Measurements from ENCODE around the gene E2F6. TPM values are rescaled to one million over a fixed set of nuclear protein-coding genes. Genes with fewer than 3 reads are reported as not detected.
A peak's percentile ranks its signal among the peaks of the same experiment; 100 is the strongest.

E2F6 gene
- total and polyA plus RNA-seq, 2 of the 13 experiments (the other 11 are each of a cell fraction or from before 2014, with no cell fraction given), result 27.3 to 36.0 TPM

DNA sequence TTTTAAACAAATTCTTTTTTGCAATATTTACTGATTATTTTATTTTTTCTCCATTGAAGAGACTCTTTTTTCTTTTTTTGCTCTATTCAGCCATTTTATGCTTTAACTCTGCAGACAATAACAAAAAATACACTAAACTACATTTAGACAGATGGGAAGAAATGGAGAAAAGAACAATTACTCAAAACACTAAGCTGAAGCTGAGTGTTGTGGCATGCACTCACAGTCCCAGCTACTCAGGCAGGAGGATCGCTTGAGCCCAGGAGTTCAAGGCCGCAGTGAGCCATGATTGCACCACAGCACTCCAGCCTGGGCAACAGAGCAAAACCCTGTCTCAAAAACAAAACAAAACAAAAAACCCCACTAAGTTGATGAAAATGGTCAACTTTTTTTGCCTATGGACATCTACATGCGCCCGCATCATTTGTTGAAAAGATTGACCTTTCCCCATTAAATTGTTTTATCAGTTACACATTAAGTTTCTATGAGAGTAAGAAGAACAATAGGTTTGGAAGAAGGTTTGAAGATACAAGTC, 43.0 kb downstream of the E2F6 start (continued):
- TF ChIP-seq ZNF460 (CRISPR knock-in tag; IDR thresholded peaks at IDR 0.05; ENCODE audit: borderline replicate concordance) (no peak), FOXK2 (IDR thresholded peaks at IDR 0.05) (no peak), RAD51 (IDR thresholded peaks at IDR 0.05; ENCODE audit: borderline replicate concordance) (no peak), ZNF7 (CRISPR knock-in tag; IDR thresholded peaks at IDR 0.05) (no peak), MED13 (CRISPR knock-in tag; IDR thresholded peaks at IDR 0.05) (no peak), MYC (CRISPR knock-in tag; IDR thresholded peaks at IDR 0.05; ENCODE audit: borderline replicate concordance) (no peak; the same call in 1 of the 2 replicates), FOXK1 (CRISPR knock-in tag; IDR thresholded peaks at IDR 0.05; ENCODE audit: borderline replicate concordance, low read depth) (0 out of 2 replicates have a peak, but pooled peaks have one; percentile 49), IKZF4 (CRISPR knock-in tag; IDR thresholded peaks at IDR 0.05; ENCODE audit: borderline replicate concordance, low read depth, not compliant biosample characterization) (no peak), KDM5A (IDR thresholded peaks at IDR 0.05; ENCODE audit: borderline replicate concordance, low read length) (no peak; the same call in 1 of the 2 replicates), KDM3A (CRISPR knock-in tag; IDR thresholded peaks at IDR 0.05; ENCODE audit: low read depth) (0 out of 2 replicates have a peak, but pooled peaks have one; percentile 15), PAX8 (CRISPR knock-in tag; IDR thresholded peaks at IDR 0.05; ENCODE audit: borderline replicate concordance) (no peak), MLLT10 (CRISPR knock-in tag; IDR thresholded peaks at IDR 0.05) (no peak), ZNF484 (CRISPR knock-in tag; IDR thresholded peaks at IDR 0.05; ENCODE audit: borderline replicate concordance, low read depth) (no peak), SMARCE1 (IDR thresholded peaks at IDR 0.05; ENCODE audit: borderline replicate concordance) (no peak), ZFY (CRISPR knock-in tag; IDR thresholded peaks at IDR 0.05) (peak; percentile 41; the same call in 1 of the 2 replicates), ATF7-NPFF (CRISPR knock-in tag; IDR thresholded peaks at IDR 0.05; ENCODE audit: low read depth) (no peak; the same call in 1 of the 2 replicates), HES4 (CRISPR knock-in tag; IDR thresholded peaks at IDR 0.05; ENCODE audit: borderline replicate concordance) (no peak), FOXP1 (IDR thresholded peaks at IDR 0.05) (no peak), FOXP1 (CRISPR knock-in tag; IDR thresholded peaks at IDR 0.05) (peak; percentile 73), ZNF672 (CRISPR knock-in tag; IDR thresholded peaks at IDR 0.05) (no peak), ZNF564 (CRISPR knock-in tag; IDR thresholded peaks at IDR 0.05) (no peak)
- TF ChIP-seq, protein P1, sequence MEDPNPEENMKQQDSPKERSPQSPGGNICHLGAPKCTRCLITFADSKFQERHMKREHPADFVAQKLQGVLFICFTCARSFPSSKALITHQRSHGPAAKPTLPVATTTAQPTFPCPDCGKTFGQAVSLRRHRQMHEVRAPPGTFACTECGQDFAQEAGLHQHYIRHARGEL (CRISPR knock-in tag; IDR thresholded peaks at IDR 0.05), result no peak
- TF ChIP-seq, protein P2, sequence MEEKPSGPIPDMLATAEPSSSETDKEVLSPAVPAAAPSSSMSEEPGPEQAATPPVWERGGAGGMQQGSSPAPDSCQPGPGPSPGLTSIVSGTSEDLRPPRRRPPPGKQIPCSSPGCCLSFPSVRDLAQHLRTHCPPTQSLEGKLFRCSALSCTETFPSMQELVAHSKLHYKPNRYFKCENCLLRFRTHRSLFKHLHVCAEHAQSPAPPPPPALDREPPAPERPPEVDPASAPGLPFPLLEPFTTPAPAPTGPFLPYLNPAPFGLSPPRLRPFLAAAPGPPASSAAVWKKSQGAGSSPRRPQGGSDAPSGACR (CRISPR knock-in tag; IDR thresholded peaks at IDR 0.05), result 0 out of 2 replicates have a peak, but pooled peaks have one; percentile 24
- TF ChIP-seq, protein P3, sequence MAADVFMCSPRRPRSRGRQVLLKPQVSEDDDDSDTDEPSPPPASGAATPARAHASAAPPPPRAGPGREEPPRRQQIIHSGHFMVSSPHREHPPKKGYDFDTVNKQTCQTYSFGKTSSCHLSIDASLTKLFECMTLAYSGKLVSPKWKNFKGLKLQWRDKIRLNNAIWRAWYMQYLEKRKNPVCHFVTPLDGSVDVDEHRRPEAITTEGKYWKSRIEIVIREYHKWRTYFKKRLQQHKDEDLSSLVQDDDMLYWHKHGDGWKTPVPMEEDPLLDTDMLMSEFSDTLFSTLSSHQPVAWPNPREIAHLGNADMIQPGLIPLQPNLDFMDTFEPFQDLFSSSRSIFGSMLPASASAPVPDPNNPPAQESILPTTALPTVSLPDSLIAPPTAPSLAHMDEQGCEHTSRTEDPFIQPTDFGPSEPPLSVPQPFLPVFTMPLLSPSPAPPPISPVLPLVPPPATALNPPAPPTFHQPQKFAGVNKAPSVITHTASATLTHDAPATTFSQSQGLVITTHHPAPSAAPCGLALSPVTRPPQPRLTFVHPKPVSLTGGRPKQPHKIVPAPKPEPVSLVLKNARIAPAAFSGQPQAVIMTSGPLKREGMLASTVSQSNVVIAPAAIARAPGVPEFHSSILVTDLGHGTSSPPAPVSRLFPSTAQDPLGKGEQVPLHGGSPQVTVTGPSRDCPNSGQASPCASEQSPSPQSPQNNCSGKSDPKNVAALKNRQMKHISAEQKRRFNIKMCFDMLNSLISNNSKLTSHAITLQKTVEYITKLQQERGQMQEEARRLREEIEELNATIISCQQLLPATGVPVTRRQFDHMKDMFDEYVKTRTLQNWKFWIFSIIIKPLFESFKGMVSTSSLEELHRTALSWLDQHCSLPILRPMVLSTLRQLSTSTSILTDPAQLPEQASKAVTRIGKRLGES (CRISPR knock-in tag; IDR thresholded peaks at IDR 0.05; ENCODE audit: borderline replicate concordance), result no peak
- TF ChIP-seq, protein P4, sequence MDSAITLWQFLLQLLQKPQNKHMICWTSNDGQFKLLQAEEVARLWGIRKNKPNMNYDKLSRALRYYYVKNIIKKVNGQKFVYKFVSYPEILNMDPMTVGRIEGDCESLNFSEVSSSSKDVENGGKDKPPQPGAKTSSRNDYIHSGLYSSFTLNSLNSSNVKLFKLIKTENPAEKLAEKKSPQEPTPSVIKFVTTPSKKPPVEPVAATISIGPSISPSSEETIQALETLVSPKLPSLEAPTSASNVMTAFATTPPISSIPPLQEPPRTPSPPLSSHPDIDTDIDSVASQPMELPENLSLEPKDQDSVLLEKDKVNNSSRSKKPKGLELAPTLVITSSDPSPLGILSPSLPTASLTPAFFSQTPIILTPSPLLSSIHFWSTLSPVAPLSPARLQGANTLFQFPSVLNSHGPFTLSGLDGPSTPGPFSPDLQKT (CRISPR knock-in tag; IDR thresholded peaks at IDR 0.05; ENCODE audit: borderline replicate concordance), result no peak
- TF ChIP-seq, protein P5, sequence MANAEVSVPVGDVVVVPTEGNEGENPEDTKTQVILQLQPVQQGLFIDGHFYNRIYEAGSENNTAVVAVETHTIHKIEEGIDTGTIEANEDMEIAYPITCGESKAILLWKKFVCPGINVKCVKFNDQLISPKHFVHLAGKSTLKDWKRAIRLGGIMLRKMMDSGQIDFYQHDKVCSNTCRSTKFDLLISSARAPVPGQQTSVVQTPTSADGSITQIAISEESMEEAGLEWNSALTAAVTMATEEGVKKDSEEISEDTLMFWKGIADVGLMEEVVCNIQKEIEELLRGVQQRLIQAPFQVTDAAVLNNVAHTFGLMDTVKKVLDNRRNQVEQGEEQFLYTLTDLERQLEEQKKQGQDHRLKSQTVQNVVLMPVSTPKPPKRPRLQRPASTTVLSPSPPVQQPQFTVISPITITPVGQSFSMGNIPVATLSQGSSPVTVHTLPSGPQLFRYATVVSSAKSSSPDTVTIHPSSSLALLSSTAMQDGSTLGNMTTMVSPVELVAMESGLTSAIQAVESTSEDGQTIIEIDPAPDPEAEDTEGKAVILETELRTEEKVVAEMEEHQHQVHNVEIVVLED (CRISPR knock-in tag; IDR thresholded peaks at IDR 0.05; ENCODE audit: borderline replicate concordance), result no peak

Data from HepG2 (cell line).